H1 (cell line): ENCODE results near the gene CACNA1B.

Experiments used
- CHD1 ChIP-seq: IDR thresholded peaks from 2 replicates; pipeline ENCODE4 v1.6.1; 2012; ENCODE audit warnings: low read depth, low read length, improper control_type of control experiment
- CREB1 ChIP-seq: IDR thresholded peaks from 2 replicates; pipeline ENCODE4 v1.6.1; 2012; ENCODE audit warnings: inconsistent platforms
- EZH2 ChIP-seq: fragments of 200-600 bp; sonication (generic); IDR thresholded peaks from 2 replicates; pipeline ENCODE4 v1.7.1; 2012; ENCODE audit warnings: low read depth, mild to moderate bottlenecking, moderate library complexity, low read length, inconsistent platforms; ENCODE audit not compliant: severe bottlenecking
- FOSL1 ChIP-seq: IDR thresholded peaks from 2 replicates; pipeline ENCODE4 v1.6.1; 2011; ENCODE audit warnings: mild to moderate bottlenecking, low read depth, low read length, moderate library complexity; ENCODE audit not compliant: insufficient read depth
- GABPA ChIP-seq: IDR thresholded peaks from 2 replicates; pipeline ENCODE4 v1.6.1; 2011; ENCODE audit warnings: mild to moderate bottlenecking, low read length, moderate library complexity, borderline replicate concordance; ENCODE audit not compliant: insufficient read depth
- HDAC2 ChIP-seq, 2 experiments: fragments of 300-600 bp in 1 of 2; sonication (generic) in 1 of 2; IDR thresholded peaks; 2 replicates each; pipeline ENCODE4 v1.6.1; 2011 to 2012; ENCODE audit warnings: low read depth in 2 of 2, low read length in 2 of 2, mild to moderate bottlenecking in 2 of 2, moderate library complexity in 2 of 2, borderline replicate concordance in 1 of 2, inconsistent platforms in 1 of 2
- POLR2A ChIP-seq, 2 experiments: IDR thresholded peaks; 1 replicate in 1 of 2; 2 replicates in 1 of 2; pipeline ENCODE4 v1.6.1; 2011; ENCODE audit warnings: low read depth in 2 of 2, low read length in 2 of 2, mild to moderate bottlenecking in 2 of 2; ENCODE audit errors: control extremely low read depth in 1 of 2
- RAD21 ChIP-seq, 2 experiments: IDR thresholded peaks in 1 of 2; conservative IDR thresholded peaks in 1 of 2; 2 replicates each; pipeline ENCODE4 v1.6.1; 2011; ENCODE audit warnings: low read depth in 2 of 2, low read length in 2 of 2, improper control_type of control experiment in 1 of 2, inconsistent platforms in 1 of 2, mild to moderate bottlenecking in 1 of 2, moderate library complexity in 1 of 2
- SRF ChIP-seq: IDR thresholded peaks from 2 replicates; pipeline ENCODE4 v1.6.1; 2011; ENCODE audit warnings: mild to moderate bottlenecking, low read depth, low read length, moderate library complexity
- SUZ12 ChIP-seq: fragments of 200-600 bp; sonication (generic); IDR thresholded peaks from 2 replicates; pipeline ENCODE4 v1.6.1; 2012; ENCODE audit warnings: mild to moderate bottlenecking, inconsistent platforms, low read length, moderate library complexity, mixed read lengths
- TCF12 ChIP-seq: IDR thresholded peaks from 2 replicates; pipeline ENCODE4 v1.6.1; 2011; ENCODE audit warnings: low read depth, mild to moderate bottlenecking, low read length
- TF ChIP-seq, protein P1 (sequence below): IDR thresholded peaks from 2 replicates; pipeline ENCODE4 v1.6.1; 2011; ENCODE audit warnings: low read length, improper control_type of control experiment
- TF ChIP-seq, protein P2 (sequence below), 3 experiments: IDR thresholded peaks; 1 replicate in 2 of 3; 2 replicates in 1 of 3; pipeline versions ENCODE4 v1.5.1 to v1.6.1; 2011; ENCODE audit warnings: low read length in 3 of 3, mild to moderate bottlenecking in 3 of 3, inconsistent platforms in 2 of 3, low read depth in 1 of 3, moderate library complexity in 1 of 3; ENCODE audit not compliant: insufficient read depth in 1 of 3; ENCODE audit errors: control extremely low read depth in 1 of 3
- TF ChIP-seq, protein P3 (sequence below): IDR thresholded peaks from 2 replicates; pipeline ENCODE4 v1.6.1; 2012; ENCODE audit warnings: inconsistent platforms

DNA sequence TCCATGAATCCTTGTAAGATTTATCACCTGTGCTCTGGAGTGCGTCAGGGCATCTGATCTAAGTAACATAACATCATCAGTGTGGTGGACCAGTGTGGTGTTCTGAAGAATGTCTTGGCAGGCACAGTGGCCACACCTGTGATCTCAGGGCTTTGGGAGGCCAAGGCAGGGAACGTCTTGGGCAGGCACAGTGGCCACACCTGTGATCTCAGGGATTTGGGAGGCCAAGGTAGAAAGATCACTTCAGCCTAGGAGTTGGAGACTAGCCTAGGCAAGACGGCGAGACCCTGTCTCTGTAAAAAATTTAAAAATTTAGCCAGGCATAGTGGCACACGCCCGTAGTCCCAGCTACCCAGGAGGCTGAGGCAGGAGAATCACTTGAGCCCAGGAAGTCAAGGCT is 185.5 kb downstream of the CACNA1B start:
- TF ChIP-seq RAD21 (IDR thresholded peaks at IDR 0.05 in 1 of 2, conservative IDR thresholded peaks at IDR 0.05 in 1 of 2; ENCODE audit: low read depth in 2 of 2, low read length in 2 of 2): no peak
- TF ChIP-seq, protein P1, sequence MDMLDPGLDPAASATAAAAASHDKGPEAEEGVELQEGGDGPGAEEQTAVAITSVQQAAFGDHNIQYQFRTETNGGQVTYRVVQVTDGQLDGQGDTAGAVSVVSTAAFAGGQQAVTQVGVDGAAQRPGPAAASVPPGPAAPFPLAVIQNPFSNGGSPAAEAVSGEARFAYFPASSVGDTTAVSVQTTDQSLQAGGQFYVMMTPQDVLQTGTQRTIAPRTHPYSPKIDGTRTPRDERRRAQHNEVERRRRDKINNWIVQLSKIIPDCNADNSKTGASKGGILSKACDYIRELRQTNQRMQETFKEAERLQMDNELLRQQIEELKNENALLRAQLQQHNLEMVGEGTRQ: no peak
- TF ChIP-seq SUZ12: no peak
- TF ChIP-seq, protein P2, sequence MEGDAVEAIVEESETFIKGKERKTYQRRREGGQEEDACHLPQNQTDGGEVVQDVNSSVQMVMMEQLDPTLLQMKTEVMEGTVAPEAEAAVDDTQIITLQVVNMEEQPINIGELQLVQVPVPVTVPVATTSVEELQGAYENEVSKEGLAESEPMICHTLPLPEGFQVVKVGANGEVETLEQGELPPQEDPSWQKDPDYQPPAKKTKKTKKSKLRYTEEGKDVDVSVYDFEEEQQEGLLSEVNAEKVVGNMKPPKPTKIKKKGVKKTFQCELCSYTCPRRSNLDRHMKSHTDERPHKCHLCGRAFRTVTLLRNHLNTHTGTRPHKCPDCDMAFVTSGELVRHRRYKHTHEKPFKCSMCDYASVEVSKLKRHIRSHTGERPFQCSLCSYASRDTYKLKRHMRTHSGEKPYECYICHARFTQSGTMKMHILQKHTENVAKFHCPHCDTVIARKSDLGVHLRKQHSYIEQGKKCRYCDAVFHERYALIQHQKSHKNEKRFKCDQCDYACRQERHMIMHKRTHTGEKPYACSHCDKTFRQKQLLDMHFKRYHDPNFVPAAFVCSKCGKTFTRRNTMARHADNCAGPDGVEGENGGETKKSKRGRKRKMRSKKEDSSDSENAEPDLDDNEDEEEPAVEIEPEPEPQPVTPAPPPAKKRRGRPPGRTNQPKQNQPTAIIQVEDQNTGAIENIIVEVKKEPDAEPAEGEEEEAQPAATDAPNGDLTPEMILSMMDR (IDR thresholded peaks at IDR 0.05; ENCODE audit: control extremely low read depth in 1 of 3, insufficient read depth in 1 of 3, low read depth in 1 of 3, low read length in 3 of 3): no peak
- no peak for TF ChIP-seq SRF
- no peak for TF ChIP-seq HDAC2 (IDR thresholded peaks at IDR 0.05; ENCODE audit: borderline replicate concordance in 1 of 2, low read depth in 2 of 2, low read length in 2 of 2)
- TF ChIP-seq, protein P3, sequence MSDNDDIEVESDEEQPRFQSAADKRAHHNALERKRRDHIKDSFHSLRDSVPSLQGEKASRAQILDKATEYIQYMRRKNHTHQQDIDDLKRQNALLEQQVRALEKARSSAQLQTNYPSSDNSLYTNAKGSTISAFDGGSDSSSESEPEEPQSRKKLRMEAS: no peak
- no peak for TF ChIP-seq FOSL1
- TF ChIP-seq POLR2A (IDR thresholded peaks at IDR 0.05; ENCODE audit: control extremely low read depth in 1 of 2, low read depth in 2 of 2, low read length in 2 of 2): no peak
- TF ChIP-seq CHD1: no peak
- TF ChIP-seq TCF12: no peak
- no peak for TF ChIP-seq CREB1
- TF ChIP-seq EZH2: no peak
- no peak for TF ChIP-seq GABPA
